GM18870 (cell line): ENCODE data around the gene SIRPB2.

ENCODE experiments used
- ATAC-seq: cut with Tn5 transposase; IDR thresholded peaks from one replicate; pipeline ENCODE4 v1.9.1; 2021; ENCODE audit warnings: moderate library complexity; ENCODE audit not compliant: unreplicated experiment

The SIRPB2 gene

GRCh38 chr20:1491281-1491840, at the start of gene SIRPB2:
SIRPB2 (minus strand) TSS chr20:1491420; CDS start chr20:1491359, 61 bp downstream.
- no peak for ATAC-seq

- ATAC-seq, result no peak
Measured at GRCh38 chr20:1539816-1540419, 48.7 kb upstream of the SIRPB2 start.

- no peak for ATAC-seq
Measured at GRCh38 chr20:1538655-1539054, 47.4 kb upstream of the SIRPB2 start.

GRCh38 chr20:1537731-1538058, 46.5 kb upstream of the SIRPB2 start:
- no peak for ATAC-seq

- no peak for ATAC-seq
Measured at GRCh38 chr20:1536893-1537730, 45.9 kb upstream of the SIRPB2 start.

GRCh38 chr20:1535420-1536175, 44.4 kb upstream of the SIRPB2 start:
- ATAC-seq, result peak; percentile 88

GRCh38 chr20:1534526-1534925, 43.3 kb upstream of the SIRPB2 start:
- no peak for ATAC-seq

GRCh38 chr20:1533059-1533458, 41.8 kb upstream of the SIRPB2 start:
- no peak for ATAC-seq

GRCh38 chr20:1528811-1529210, 37.6 kb upstream of the SIRPB2 start:
- ATAC-seq, result no peak

- no peak for ATAC-seq
Measured at GRCh38 chr20:1527923-1528322, 36.7 kb upstream of the SIRPB2 start.

- no peak for ATAC-seq
Measured at GRCh38 chr20:1526896-1527295, 35.7 kb upstream of the SIRPB2 start.

GRCh38 chr20:1526310-1526709, 35.1 kb upstream of the SIRPB2 start:
- ATAC-seq, result no peak

- no peak for ATAC-seq
Measured at GRCh38 chr20:1524004-1524403, 32.8 kb upstream of the SIRPB2 start.

GRCh38 chr20:1517010-1517409, 25.8 kb upstream of the SIRPB2 start:
- no peak for ATAC-seq

- ATAC-seq, result no peak
Measured at GRCh38 chr20:1513801-1514200, 22.6 kb upstream of the SIRPB2 start.

GRCh38 chr20:1509237-1509636, 18.0 kb upstream of the SIRPB2 start:
- no peak for ATAC-seq

- ATAC-seq, result no peak
Measured at GRCh38 chr20:1508574-1508973, 17.4 kb upstream of the SIRPB2 start.

GRCh38 chr20:1507276-1507675, 16.1 kb upstream of the SIRPB2 start:
- no peak for ATAC-seq

- ATAC-seq, result no peak
Measured at GRCh38 chr20:1505871-1506270, 14.7 kb upstream of the SIRPB2 start.

- ATAC-seq, result no peak
Measured at GRCh38 chr20:1505361-1505760, 14.1 kb upstream of the SIRPB2 start.

- ATAC-seq, result peak; percentile 94
Measured at GRCh38 chr20:1503564-1504227, 12.5 kb upstream of the SIRPB2 start.
